ENCODE data around the gene PRSS56.
"Not testable (repeated sequence)": the region's sequence is repeated elsewhere in the genome, so short reads cannot be mapped to it uniquely, and the experiment has no call there.

The PRSS56 gene

GRCh38 chr2:232541961-232542714, 21.9 kb downstream of the PRSS56 start:
- DNase-seq (ENCODE audit: low read depth): no peak

DNA sequence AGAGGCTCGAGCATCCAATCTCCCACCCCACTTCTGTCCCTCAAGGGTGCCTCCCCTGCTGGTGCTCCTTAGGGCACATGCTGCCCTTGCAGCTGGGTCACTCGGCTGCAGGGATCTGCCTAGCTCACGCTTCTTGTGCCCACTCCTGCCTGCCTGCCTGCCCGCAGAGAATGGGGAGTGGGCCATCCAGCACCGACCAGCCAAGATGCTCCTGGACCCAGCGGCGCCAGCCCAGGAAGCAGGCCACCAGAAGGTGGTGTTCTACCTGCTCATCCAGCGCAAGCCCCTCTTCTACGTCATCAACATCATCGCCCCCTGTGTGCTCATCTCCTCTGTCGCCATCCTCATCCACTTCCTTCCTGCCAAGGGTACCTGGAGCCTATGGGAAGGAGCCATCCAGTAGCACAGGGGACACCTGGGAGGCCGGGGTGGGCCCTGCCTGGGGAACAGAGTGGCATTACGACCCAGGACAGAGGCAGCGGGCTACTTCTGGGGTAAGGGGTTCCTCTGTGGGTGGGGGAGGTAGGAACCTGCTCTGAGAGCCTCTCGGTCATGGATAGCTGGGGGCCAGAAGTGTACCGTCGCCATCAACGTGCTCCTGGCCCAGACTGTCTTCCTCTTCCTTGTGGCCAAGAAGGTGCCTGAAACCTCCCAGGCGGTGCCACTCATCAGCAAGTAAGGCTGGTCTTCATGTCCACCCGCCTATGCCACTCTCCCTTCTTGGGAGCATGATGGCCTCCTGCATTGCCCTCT, 22.7 kb downstream of the PRSS56 start:
- DNase-seq (ENCODE audit: low read depth): no peak

GRCh38 chr2:232543491-232543890, 23.3 kb downstream of the PRSS56 start:
- no peak for DNase-seq (ENCODE audit: low read depth)

GRCh38 chr2:232543928-232544631, 23.9 kb downstream of the PRSS56 start:
- no peak for DNase-seq (ENCODE audit: low read depth)

DNA sequence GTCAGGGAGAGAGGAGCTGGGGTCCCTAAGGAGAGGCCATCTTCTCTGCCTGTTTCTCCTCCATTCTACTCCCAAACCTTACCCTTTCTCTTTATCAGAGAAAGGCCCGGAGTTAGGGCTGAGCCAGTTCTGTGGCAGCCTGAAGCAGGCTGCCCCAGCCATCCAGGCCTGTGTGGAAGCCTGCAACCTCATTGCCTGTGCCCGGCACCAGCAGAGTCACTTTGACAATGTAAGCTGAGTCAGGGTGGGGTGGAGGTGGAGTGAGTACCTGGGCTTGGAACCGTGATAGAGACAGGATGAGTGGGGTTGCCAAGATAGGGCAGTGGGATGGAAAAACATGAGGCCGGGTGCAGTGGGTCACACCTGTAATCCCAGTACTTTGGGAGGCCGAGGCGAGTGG, 24.5 kb downstream of the PRSS56 start:
- no peak for DNase-seq (ENCODE audit: low read depth)

DNA sequence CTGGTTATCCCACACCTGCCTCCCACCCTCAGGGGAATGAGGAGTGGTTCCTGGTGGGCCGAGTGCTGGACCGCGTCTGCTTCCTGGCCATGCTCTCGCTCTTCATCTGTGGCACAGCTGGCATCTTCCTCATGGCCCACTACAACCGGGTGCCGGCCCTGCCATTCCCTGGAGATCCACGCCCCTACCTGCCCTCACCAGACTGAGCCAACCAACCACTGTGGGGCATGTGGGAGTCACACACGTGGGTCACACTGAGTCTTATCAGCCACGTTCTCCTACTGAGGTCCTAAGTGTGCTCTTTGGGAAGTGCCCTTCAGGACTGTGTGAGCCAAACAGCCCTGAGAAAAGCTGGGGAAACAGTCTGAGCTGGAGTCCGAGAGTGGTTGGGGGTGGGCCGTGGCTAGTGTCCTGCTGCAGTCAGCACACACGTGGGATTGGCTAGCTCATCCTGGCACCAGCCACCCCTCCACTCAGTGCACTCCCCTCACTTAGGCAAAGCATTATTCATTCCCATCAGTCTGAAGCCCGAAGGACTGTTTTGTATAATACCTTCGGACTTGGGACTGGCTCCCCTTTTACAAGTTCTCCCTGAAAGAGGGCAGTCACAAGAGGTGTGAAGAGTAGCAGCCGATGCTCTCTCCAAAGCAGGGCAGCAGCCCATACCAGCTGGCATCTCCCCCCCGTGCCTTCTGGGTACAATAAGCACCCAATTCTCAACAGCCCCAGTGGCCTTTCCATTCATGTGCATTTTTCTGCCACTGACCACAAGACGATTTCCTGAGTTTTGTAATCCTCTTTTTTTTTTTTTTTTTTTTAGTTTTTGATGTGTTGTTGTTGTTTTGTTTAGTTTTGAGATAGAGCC, 25.6 kb downstream of the PRSS56 start:
- no peak for DNase-seq (ENCODE audit: low read depth)

- DNase-seq (ENCODE audit: low read depth): no peak
These were observed 27.8 kb downstream of the PRSS56 start for GRCh38 chr2:232547991-232548390.

GRCh38 chr2:232549655-232550353, 29.6 kb downstream of the PRSS56 start:
- DNase-seq (ENCODE audit: low read depth): no peak

DNA sequence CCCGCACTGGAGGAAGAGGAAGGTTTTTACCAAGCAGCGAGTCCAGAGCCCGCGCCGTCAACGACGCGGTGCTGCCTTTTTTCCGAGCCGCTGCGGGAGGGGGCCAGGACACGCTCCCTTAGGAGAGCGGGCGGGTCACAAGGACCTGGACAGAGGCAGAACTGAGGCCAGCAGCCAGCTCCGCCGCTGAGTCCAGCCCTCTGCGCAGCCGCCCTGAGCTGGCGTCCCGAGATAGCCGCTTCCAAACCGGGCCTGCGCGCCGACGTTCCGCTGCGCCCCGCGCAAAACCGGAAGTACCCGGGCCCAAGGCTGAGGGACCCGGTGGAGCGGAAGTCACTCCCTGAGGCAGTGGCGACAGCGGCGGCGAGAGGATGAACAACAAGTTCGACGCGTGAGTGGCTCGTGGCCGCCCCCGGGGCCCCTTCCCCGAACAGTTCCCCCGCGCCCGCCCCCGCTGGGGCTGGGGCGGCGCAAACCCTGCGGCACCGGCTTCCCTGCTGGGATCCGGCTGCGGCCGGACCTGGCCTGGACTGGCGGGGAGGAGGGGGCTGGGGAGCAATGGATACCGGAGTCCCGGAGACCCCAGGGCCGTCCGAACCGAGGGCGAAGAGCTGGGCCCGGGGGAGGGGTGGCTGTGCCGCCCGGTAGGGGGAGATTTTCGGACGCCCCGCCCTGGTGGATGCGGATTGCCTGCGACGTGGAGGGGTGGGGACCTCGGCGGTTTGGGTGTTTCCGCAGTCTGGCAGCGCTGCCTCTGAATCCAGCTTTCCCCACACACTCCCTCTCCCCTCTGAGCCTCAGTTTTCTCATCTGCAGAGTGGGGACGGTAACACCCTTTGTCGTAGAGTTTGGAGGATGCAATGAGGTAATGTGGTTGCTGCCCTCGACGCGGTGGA, 30.4 kb downstream of the PRSS56 start, which contains the start of the genes EIF4E2 and TIGD1:
Gene EIF4E2 (plus strand): TSS at position 336 of the 896 bp plus-strand sequence. CDS start 36 bp downstream, at position 372.
Gene TIGD1 (minus strand): TSS at position 204 of the 896 bp plus-strand sequence. CDS start 675 bp downstream, outside the sequence.
- DNase-seq (ENCODE audit: low read depth): peak; percentile 89

DNA sequence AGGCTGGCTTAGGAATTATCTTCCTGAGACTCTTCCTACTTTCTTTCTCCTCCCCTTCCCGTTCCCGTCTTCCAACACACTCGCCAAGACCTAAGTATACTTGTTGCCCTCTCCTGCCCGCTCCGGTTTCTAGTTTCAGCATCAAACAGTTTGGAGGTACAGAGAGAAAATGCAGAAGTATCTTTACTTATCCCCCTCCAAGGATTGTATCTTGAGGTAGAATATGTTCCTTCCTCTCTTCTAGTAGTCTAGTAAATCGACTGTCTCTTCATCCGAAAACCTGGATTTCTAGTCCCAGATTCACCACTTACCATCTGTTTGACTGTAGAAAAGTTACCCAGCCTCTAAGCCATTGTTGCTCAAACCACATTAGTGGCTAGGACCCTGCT, 31.1 kb downstream of the PRSS56 start:
- no peak for DNase-seq (ENCODE audit: low read depth)

DNA sequence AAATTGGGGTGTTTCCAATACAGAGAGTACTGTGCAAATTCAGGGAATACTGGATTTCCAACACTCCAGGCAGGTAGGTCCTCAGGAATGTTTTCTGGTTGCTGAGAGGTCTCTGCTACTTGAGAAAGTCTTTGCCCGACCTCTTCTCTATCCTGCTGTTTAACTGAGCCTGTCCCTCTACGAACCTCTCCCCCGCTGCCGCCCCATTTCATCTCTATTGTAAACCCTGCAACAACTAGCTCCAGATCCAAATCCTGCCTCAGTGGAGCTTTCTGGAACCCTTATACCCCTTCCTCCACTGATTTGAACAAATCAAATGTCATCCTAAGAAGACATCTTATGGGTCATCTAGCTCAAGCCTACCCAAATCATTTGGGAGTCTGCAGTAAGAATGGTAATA, 31.6 kb downstream of the PRSS56 start:
- no peak for DNase-seq (ENCODE audit: low read depth)

DNA sequence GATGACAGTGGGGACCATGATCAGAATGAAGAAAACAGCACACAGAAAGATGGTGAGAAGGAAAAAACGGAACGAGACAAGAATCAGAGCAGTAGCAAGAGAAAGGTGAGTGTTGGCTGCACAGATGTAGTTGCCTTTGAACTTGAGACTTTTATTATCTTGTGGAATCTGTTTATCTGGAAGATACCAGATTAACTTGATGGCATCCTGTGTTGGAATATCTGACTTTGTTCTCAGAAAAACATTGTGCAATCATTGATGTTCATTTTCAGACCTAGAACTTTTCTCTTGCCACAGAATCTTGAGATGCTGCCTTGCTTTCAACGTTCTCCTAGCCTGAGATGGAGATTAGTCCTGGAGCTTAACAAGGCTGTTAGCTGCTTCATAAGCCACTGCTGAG, 36.2 kb downstream of the PRSS56 start:
- DNase-seq (ENCODE audit: low read depth): no peak

DNA sequence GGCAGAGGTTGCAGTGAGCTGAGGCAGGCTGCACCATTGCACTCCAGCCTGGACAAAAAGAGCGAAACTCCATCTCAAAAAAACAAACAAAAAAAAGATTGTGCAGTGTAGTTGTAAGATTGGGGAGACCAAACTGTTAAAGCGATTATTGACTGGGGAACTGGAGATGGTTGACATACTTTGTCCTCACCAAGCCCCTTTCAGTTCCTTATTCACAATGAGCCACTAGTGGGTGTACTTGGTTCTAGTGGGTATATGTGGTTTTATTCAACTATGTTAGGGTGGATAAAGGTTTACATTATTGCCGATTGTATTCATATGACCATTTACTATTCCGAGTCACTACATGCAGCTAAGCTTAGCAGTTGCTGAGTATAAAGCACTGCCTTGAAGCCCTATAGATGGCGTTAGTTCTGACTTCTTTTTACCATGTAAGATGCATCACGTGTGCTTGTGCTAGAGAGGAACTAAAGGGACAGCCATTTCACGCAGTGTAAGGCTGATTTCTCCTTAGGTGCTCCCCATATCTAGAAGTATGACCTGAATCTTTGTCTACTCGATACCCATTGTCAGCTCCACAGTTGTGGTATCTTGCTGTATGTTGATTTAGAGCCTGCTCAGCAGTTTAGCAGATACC, 42.4 kb downstream of the PRSS56 start:
- no peak for DNase-seq (ENCODE audit: low read depth)

DNA sequence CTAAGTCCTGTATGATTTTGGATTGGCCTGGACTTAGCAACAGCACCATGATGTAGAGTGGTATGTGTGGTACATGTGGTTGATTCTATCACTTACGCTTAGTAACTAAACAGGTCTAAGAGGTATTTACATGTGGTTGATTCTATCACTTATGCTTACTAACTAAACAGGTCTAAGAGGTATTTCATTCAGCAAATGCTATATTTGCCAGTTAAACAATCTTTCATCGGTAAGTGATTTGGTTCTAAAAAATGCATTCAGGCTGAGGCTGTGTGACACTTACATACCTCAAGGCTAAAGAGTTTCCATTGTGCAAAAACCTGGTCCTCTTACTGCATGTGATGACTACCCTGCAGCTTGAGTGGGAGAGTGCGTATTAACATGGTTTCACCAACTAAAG, 43.4 kb downstream of the PRSS56 start:
- DNase-seq (ENCODE audit: low read depth): no peak

DNA sequence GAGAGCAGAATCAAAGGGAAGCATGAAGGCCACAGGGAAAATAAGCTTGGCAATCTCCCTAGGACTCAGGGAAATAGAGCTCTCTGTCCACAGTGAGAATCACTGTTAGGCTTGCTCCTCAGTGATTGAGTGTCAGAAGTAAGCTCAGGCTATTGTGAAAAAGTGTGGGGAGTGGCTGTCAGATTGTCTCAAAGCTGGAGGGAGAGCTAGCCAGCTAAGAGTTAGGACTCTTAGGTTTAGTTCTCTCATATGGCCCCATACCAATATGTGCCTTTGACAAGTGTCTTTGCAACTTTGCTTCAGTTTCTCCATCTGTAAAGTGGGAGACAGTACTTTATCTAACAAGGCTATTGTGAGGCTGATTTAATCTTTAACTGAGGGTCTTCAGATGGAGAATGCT, 47.5 kb downstream of the PRSS56 start:
- no peak for DNase-seq (ENCODE audit: low read depth)

DNA sequence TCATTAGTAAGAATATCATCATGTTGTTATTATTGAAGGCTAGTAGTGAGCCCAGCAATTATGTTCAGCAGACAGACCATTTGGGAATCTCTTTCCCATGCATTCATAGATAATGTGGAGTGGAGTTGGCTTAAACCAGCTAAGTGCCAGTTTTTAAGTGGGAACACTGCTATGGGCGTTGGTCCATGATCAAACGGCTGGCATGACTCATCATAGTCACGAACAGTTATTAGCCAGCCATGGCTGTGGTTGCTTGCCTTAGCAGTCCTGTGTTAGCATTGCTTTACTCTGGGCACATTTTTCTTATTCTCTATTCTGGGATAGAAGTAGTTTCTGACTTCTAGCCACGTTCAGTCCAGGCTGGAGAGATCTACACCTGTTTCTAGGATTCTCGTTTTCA, 48.0 kb downstream of the PRSS56 start:
- DNase-seq (ENCODE audit: low read depth): no peak

DNA sequence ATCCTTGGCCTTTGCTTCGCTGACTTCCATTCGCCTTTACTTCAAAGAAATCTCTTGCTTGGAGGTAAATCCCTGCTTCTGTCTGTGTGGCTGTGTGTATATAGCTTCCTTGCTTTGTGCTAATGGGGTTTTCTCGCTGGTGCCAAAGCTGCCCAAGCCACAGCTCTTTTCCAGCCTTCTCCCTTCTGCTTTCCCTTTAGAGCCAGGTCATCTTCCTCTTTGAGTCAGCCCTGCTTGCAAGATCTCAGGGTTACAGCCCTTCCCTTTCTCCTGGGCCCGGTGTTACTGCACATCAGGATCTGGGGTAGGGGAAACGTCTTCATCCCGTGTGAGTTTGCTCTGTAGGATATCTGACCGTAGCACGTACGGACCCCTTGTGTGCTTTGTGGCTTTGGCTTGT, 49.4 kb downstream of the PRSS56 start:
- no peak for DNase-seq (ENCODE audit: low read depth)

DNA sequence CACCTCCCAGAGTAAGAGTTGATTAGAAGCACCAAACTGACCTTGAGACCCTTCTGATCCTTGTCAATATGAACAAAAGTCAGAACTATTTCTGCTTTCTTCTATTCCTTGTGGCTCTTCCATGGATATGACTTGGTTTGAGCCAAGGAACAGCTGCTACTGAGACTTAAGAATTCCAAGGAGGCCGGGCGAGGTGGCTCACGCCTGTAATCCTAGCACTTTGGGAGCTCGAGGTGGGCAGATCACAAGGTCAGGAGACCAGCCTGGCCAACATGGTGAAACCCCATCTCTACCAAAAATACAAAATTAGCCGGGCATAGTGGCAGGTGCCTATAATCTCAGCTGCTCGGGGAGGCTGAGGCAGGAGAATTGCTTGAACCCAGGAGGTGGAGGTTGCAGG, 50.3 kb downstream of the PRSS56 start:
- not testable (repeated sequence) for DNase-seq (ENCODE audit: low read depth)

DNA sequence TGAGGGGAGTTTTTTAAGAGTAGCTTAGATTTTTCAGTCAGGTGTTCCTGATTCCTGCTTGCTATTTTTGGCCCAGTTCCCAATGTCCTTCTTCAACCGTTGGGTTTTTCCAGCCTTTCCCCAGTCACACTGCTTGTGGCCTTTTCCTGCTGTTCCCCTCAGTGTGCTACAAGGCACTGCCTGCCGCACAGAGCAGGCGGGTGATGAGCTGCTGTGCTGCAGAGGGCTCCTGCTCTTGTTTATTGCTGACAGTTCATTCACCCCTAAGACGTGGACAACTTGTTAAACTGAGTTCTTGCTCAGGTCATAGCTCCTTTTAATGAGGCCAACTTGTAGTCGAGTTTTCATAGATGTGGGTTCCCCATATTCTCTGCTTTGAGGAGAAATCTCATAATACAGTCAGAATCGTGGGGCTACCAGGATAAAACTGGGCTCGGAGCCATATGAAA, 50.9 kb downstream of the PRSS56 start:
- DNase-seq (ENCODE audit: low read depth): no peak

- no peak for DNase-seq (ENCODE audit: low read depth)
These were observed 52.9 kb downstream of the PRSS56 start for GRCh38 chr2:232573042-232573441.

All from stimulated activated CD4-positive, alpha-beta T cell treated with anti-CD3 and anti-CD28 coated beads, Interleukin-2, amount 100 ng/mL, for 4 hours (primary cell).